ENCODE results near the gene APAF1.
"Not testable (repeated sequence)": the region's sequence is repeated elsewhere in the genome, so short reads cannot be mapped to it uniquely, and the experiment has no call there.

The APAF1 gene

GRCh38 chr12:98644712-98645571 is at the start of gene APAF1, which contains the start of gene IKBIP:
APAF1 (plus strand) TSS chr12:98645290; CDS start chr12:98648360, 3,070 bp downstream.
IKBIP (minus strand) TSS chr12:98644788; CDS start chr12:98644701, 87 bp downstream.
- peak; percentile 98 for DNase-seq

- DNase-seq, result not testable (repeated sequence)
Observed at GRCh38 chr12:98597313-98597712, 47.8 kb upstream of the APAF1 start.

- no peak for DNase-seq
Observed at GRCh38 chr12:98601924-98602323, 43.2 kb upstream of the APAF1 start.

- peak; percentile 10 for DNase-seq
Observed at GRCh38 chr12:98606359-98606988, 38.6 kb upstream of the APAF1 start.

GRCh38 chr12:98610596-98610995 is 34.5 kb upstream of the APAF1 start:
- DNase-seq, result peak; percentile 12

- DNase-seq, result peak; percentile 18
Observed at GRCh38 chr12:98612696-98613334, 32.3 kb upstream of the APAF1 start.

GRCh38 chr12:98618952-98619351 is 26.1 kb upstream of the APAF1 start:
- peak; percentile 45 for DNase-seq

GRCh38 chr12:98635657-98636323 is 9.3 kb upstream of the APAF1 start:
- no peak for DNase-seq

- DNase-seq, result no peak
Observed at GRCh38 chr12:98637068-98637467, 8.0 kb upstream of the APAF1 start.

GRCh38 chr12:98638009-98638408 is 7.1 kb upstream of the APAF1 start:
- DNase-seq, result no peak

GRCh38 chr12:98639491-98639890 is 5.6 kb upstream of the APAF1 start:
- no peak for DNase-seq

GRCh38 chr12:98642801-98643200 is 2.3 kb upstream of the APAF1 start:
- not testable (repeated sequence) for DNase-seq

- no peak for DNase-seq
Observed at GRCh38 chr12:98644433-98644711, 718 bp upstream of the APAF1 start.

GRCh38 chr12:98645572-98646067 is 530 bp downstream of the APAF1 start:
- peak; percentile 45 for DNase-seq

GRCh38 chr12:98646294-98647090 is 1.4 kb downstream of the APAF1 start:
- DNase-seq, result peak; percentile 61

- DNase-seq, result no peak
Observed at GRCh38 chr12:98651328-98651727, 6.2 kb downstream of the APAF1 start.

GRCh38 chr12:98653866-98654493 is 8.9 kb downstream of the APAF1 start:
- peak; percentile 74 for DNase-seq

GRCh38 chr12:98656289-98657101 is 11.4 kb downstream of the APAF1 start:
- no peak for DNase-seq

- no peak for DNase-seq
Observed at GRCh38 chr12:98660521-98660920, 15.4 kb downstream of the APAF1 start.

GRCh38 chr12:98669751-98670150 is 24.7 kb downstream of the APAF1 start:
- no peak for DNase-seq

- DNase-seq, result no peak
Observed at GRCh38 chr12:98671459-98671858, 26.4 kb downstream of the APAF1 start.
